ENCODE results near the gene ANO6. TPM values are rescaled to one million over a fixed set of nuclear protein-coding genes. Genes with fewer than 3 reads are reported as not detected.

Gene ANO6
- total RNA-seq, 1 donor from 2014 or later = 32.0 TPM

DNA sequence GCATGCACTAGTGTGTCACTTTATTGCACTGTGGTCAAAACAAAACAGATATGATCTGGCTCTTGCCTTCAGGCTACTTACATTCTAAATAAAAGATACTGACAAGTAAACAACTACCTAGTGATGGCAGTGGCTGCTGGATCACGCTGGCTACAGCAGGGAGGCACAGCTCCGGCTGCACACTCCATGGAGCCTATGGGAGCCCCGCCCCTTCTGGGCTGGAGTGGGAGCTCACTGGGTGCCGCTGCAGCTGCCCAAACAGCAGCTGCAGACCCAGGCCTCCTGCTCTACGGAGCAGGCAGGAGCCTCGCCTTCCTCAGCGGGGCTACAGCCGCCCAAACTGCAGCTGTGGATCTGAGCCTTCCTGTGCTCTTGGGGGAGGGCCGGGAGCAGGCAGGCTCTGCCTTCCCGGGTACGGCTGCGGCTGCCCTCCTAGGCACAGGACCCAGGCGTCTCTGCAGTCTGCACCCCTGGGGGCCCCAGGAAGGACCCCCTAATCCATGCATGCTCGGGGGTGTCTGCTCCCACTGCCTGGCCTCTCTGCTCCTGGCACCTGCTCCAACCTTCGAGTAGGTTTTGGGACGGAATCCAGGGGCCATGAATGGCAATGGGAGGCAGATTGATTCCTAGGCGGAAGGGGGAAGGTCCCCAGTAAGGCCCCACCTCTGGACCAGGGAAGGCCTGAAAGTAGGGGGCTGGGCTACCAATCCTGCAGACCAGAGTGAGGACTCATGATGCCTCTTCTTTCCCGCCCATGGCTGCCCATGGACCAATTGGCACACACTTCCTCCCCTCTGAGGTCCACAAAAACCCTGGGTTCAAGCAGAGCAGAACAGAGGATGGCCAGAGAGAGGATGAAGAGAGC, 253.1 kb downstream of the ANO6 start:
- H3K36me3 Mint-ChIP-seq (ENCODE audit: low read depth) = no peaks in the 10 kb centered on the region

DNA sequence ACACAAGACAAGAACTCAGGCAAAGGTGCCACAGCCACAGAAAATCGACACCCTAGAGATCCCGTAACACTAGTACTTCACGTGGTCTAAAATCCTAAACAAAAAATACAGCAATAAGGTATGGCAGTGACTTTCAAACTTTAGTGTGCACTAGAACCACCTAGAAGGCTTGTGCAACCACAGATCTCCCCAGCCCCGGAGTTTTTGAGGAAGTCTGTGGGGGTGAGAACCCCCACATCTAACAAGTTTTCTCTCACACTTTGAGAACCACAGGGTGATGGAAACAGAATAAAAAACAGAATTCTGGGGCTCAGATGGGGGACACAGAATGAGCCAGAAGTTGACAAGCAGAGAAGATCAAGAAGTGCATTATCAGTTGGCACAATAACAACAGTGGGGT, 254.0 kb downstream of the ANO6 start:
- H3K4me3 Mint-ChIP-seq = no peak overlapping the region
- peaks cover 6% of the 10 kb centered on the region for H3K9me3 Mint-ChIP-seq
- DNase-seq (ENCODE audit: low read depth, low spot score) = no peak
- no peaks in the 10 kb centered on the region for H3K27me3 Mint-ChIP-seq (ENCODE audit: low read depth)
- TF ChIP-seq, protein P1, sequence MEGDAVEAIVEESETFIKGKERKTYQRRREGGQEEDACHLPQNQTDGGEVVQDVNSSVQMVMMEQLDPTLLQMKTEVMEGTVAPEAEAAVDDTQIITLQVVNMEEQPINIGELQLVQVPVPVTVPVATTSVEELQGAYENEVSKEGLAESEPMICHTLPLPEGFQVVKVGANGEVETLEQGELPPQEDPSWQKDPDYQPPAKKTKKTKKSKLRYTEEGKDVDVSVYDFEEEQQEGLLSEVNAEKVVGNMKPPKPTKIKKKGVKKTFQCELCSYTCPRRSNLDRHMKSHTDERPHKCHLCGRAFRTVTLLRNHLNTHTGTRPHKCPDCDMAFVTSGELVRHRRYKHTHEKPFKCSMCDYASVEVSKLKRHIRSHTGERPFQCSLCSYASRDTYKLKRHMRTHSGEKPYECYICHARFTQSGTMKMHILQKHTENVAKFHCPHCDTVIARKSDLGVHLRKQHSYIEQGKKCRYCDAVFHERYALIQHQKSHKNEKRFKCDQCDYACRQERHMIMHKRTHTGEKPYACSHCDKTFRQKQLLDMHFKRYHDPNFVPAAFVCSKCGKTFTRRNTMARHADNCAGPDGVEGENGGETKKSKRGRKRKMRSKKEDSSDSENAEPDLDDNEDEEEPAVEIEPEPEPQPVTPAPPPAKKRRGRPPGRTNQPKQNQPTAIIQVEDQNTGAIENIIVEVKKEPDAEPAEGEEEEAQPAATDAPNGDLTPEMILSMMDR (conservative IDR thresholded peaks at IDR 0.05) = no peak
- H3K36me3 Mint-ChIP-seq (ENCODE audit: low read depth) = no peaks in the 10 kb centered on the region
- no peak overlapping the region for H3K27ac Mint-ChIP-seq (ENCODE audit: unreplicated experiment)
- H3K4me1 Mint-ChIP-seq = no peaks in the 10 kb centered on the region

More for the DNA sequence above, 253.1 kb downstream of the ANO6 start:
- TF ChIP-seq, protein P1 (conservative IDR thresholded peaks at IDR 0.05) = no peak
- Mint-ChIP-seq H3K9me3 (peaks cover 6% of the 10 kb centered on the region), H3K4me1 (no peaks in the 10 kb centered on the region), H3K27ac (ENCODE audit: unreplicated experiment) (no peak overlapping the region), H3K4me3 (no peak overlapping the region), H3K27me3 (ENCODE audit: low read depth) (no peaks in the 10 kb centered on the region)
- no peak for DNase-seq (ENCODE audit: low read depth, low spot score)

DNA sequence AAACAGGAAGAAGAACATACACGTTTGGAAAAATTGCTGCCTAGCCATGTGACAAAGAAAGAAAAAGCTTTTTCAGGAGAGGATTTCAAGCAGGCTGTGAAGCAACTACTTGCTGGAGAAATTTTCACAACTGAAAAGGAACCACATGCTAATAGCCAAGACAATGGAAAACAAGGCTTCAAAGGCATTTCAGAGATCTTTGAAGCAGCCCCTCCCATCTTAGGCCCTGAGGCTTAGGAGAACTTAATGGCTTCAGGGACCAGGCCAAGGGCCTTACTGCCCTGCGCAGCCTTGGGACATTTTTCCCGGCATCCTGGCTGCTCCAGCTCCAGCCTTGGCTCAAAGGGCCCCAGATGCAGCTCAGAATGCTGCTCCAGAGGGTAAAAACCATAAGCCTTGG, 257.7 kb downstream of the ANO6 start:
- H3K27me3 Mint-ChIP-seq (ENCODE audit: low read depth) = no peaks in the 10 kb centered on the region
- no peak overlapping the region for H3K4me3 Mint-ChIP-seq
- H3K9me3 Mint-ChIP-seq = peaks cover 9% of the 10 kb centered on the region
- DNase-seq (ENCODE audit: low read depth, low spot score) = no peak
- no peaks in the 10 kb centered on the region for H3K4me1 Mint-ChIP-seq
- H3K27ac Mint-ChIP-seq (ENCODE audit: unreplicated experiment) = no peak overlapping the region
- H3K36me3 Mint-ChIP-seq (ENCODE audit: low read depth) = peaks cover 3% of the 10 kb centered on the region
- TF ChIP-seq, protein P1 (conservative IDR thresholded peaks at IDR 0.05) = no peak

DNA sequence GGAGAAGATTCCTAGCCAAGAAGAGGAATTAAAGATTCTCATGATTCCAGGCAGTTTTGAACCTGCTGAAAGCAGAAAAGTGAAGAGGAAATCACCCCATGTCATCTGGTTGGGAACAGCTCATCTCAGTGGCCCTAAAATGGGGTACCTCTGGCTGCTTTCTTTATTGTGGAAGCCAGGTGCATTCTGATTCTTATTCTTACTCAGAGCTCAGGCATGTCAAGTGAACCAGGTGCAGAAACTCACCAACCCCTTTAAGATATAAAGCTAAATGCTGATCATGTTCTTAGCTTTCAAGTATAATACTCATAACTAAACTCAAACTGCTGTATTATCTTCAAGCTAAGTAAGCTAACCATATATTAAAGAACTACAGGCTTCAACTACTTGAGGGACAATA, 259.7 kb downstream of the ANO6 start:
- TF ChIP-seq, protein P1 (conservative IDR thresholded peaks at IDR 0.05) = no peak
- H3K27me3 Mint-ChIP-seq (ENCODE audit: low read depth) = no peaks in the 10 kb centered on the region
- DNase-seq (ENCODE audit: low read depth, low spot score) = no peak
- H3K4me3 Mint-ChIP-seq = no peak overlapping the region
- peaks cover 3% of the 10 kb centered on the region for H3K36me3 Mint-ChIP-seq (ENCODE audit: low read depth)
- H3K9me3 Mint-ChIP-seq = peaks cover 11% of the 10 kb centered on the region
- no peaks in the 10 kb centered on the region for H3K4me1 Mint-ChIP-seq
- H3K27ac Mint-ChIP-seq (ENCODE audit: unreplicated experiment) = no peak overlapping the region

DNA sequence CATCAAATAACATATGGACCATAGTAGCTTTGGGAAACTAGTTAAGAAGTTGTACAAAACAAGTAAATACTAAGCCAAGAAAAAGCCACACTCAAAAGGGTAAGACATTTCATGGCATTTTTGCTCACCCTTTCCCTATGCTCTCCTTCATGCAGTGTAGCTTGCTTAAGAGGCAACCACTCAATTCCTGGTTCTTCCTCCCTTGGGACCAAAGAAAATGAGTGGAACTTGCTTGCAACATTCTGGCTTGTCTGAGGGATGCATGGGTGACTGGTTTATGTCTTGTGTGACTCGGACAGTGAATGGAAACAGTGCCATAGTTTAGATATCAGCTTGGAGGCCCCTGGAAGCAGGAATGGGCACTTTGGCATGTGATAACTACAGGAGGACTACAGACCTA, 261.6 kb downstream of the ANO6 start:
- TF ChIP-seq, protein P1 (conservative IDR thresholded peaks at IDR 0.05) = no peak
- H3K27me3 Mint-ChIP-seq (ENCODE audit: low read depth) = no peaks in the 10 kb centered on the region
- H3K9me3 Mint-ChIP-seq = peaks cover 11% of the 10 kb centered on the region
- H3K27ac Mint-ChIP-seq (ENCODE audit: unreplicated experiment) = no peak overlapping the region
- H3K4me1 Mint-ChIP-seq = no peaks in the 10 kb centered on the region
- no peak overlapping the region for H3K4me3 Mint-ChIP-seq
- no peak for DNase-seq (ENCODE audit: low read depth, low spot score)
- H3K36me3 Mint-ChIP-seq (ENCODE audit: low read depth) = peaks cover 3% of the 10 kb centered on the region

Measured in neural crest cell (in vitro differentiated cells).